ENCODE results near the gene CPNE2.

DNA sequence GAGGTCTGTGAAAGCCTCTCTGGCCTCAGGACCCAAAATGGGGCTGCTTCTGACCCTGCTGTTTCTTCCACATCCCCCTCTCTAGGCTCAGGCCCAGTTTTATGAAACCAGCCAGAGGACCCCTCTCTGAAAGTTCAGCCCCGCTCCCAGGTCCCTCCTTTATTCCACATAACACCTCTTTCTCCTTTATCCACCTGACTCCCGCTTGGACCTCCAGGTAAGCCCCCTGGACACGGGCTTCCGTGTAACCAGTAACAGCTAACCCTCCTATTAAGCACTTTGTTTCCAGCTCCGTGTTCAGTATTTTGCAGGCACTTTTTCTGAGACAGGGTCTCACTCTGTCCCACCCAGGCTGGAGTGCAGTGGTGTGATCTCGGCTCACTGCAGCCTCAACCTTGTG, 56.1 kb downstream of the CPNE2 start:
- no peak for TF ChIP-seq SIN3A (IDR thresholded peaks at IDR 0.05; ENCODE audit: borderline replicate concordance, insufficient read depth, low read length)
- TF ChIP-seq POLR2AphosphoS5 (IDR thresholded peaks at IDR 0.05; ENCODE audit: low read depth, low read length), result no peak
- TF ChIP-seq, protein P1, sequence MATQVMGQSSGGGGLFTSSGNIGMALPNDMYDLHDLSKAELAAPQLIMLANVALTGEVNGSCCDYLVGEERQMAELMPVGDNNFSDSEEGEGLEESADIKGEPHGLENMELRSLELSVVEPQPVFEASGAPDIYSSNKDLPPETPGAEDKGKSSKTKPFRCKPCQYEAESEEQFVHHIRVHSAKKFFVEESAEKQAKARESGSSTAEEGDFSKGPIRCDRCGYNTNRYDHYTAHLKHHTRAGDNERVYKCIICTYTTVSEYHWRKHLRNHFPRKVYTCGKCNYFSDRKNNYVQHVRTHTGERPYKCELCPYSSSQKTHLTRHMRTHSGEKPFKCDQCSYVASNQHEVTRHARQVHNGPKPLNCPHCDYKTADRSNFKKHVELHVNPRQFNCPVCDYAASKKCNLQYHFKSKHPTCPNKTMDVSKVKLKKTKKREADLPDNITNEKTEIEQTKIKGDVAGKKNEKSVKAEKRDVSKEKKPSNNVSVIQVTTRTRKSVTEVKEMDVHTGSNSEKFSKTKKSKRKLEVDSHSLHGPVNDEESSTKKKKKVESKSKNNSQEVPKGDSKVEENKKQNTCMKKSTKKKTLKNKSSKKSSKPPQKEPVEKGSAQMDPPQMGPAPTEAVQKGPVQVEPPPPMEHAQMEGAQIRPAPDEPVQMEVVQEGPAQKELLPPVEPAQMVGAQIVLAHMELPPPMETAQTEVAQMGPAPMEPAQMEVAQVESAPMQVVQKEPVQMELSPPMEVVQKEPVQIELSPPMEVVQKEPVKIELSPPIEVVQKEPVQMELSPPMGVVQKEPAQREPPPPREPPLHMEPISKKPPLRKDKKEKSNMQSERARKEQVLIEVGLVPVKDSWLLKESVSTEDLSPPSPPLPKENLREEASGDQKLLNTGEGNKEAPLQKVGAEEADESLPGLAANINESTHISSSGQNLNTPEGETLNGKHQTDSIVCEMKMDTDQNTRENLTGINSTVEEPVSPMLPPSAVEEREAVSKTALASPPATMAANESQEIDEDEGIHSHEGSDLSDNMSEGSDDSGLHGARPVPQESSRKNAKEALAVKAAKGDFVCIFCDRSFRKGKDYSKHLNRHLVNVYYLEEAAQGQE (IDR thresholded peaks at IDR 0.05; ENCODE audit: insufficient read depth in 1 of 2, low read depth in 2 of 2, low read length in 2 of 2), result no peak

Data from PFSK-1 (cell line).